H9 (cell line): Measurements from ENCODE around the gene R3HDM4. TPM values are rescaled to one million over a fixed set of nuclear protein-coding genes. Genes with fewer than 3 reads are reported as not detected.
"Not testable (repeated sequence)": the region's sequence is repeated elsewhere in the genome, so short reads cannot be mapped to it uniquely, and the experiment has no call there.

Source experiments
- DNase-seq: peaks from one replicate; pipeline ENCODE4 v3.0.0-alpha.2; 2017
- H2AFZ ChIP-seq: one replicate; pipeline ENCODE4 v1.6.1; 2013; ENCODE audit warnings: mild to moderate bottlenecking, low read length, control low read depth, moderate library complexity
- H2AK5ac ChIP-seq: 2 replicates; pipeline ENCODE4 v1.6.1; 2013; ENCODE audit warnings: low read length, control low read depth, mixed read lengths; ENCODE audit not compliant: insufficient read length
- H2BK120ac ChIP-seq: one replicate; pipeline ENCODE4 v1.6.1; 2013; ENCODE audit warnings: low read depth, mild to moderate bottlenecking, low read length, control low read depth, inconsistent platforms; ENCODE audit not compliant: poor library complexity, severe bottlenecking
- H2BK12ac ChIP-seq: 2 replicates; pipeline ENCODE4 v1.6.1; 2013; ENCODE audit warnings: low read length, control low read depth, mixed read lengths, low read depth; ENCODE audit not compliant: insufficient read length
- H2BK15ac ChIP-seq: 2 replicates; pipeline ENCODE4 v1.6.1; 2013; ENCODE audit warnings: low read depth, low read length, control low read depth
- H2BK20ac ChIP-seq: one replicate; pipeline ENCODE4 v1.6.1; 2013; ENCODE audit warnings: low read depth, mild to moderate bottlenecking, low read length, control low read depth, inconsistent platforms; ENCODE audit not compliant: poor library complexity, severe bottlenecking
- H2BK5ac ChIP-seq: 2 replicates; pipeline ENCODE4 v1.6.1; 2013; ENCODE audit warnings: low read length, control low read depth, mixed read lengths; ENCODE audit not compliant: insufficient read length
- H3K14ac ChIP-seq: 2 replicates; pipeline ENCODE4 v1.6.1; 2013; ENCODE audit warnings: low read length, control low read depth; ENCODE audit not compliant: insufficient read depth
- H3K18ac ChIP-seq: 2 replicates; pipeline ENCODE4 v1.6.1; 2013; ENCODE audit warnings: low read depth, mild to moderate bottlenecking, mixed read lengths, low read length, control low read depth; ENCODE audit not compliant: insufficient read length
- H3K23ac ChIP-seq: 2 replicates; pipeline ENCODE4 v1.6.1; 2013; ENCODE audit warnings: low read length, control low read depth, mixed read lengths, low read depth; ENCODE audit not compliant: insufficient read length
- H3K23me2 ChIP-seq: 2 replicates; pipeline ENCODE4 v1.6.1; 2013; ENCODE audit warnings: low read depth, mild to moderate bottlenecking, mixed read lengths, low read length, control low read depth; ENCODE audit not compliant: insufficient read length, poor library complexity, severe bottlenecking
- H3K27ac ChIP-seq: 2 replicates; pipeline ENCODE4 v1.5.1; 2013; ENCODE audit warnings: low read length, control low read depth, mixed read lengths, low read depth; ENCODE audit not compliant: insufficient read length
- H3K27me3 ChIP-seq: 2 replicates; pipeline ENCODE4 v1.6.1; 2013; ENCODE audit warnings: low read length, control low read depth, inconsistent platforms; ENCODE audit not compliant: insufficient read depth
- H3K4ac ChIP-seq: 2 replicates; pipeline ENCODE4 v1.6.1; 2013; ENCODE audit warnings: low read depth, mild to moderate bottlenecking, control low read depth, inconsistent platforms, low read length, moderate library complexity
- H3K4me1 ChIP-seq: 2 replicates; pipeline ENCODE4 v1.6.1; 2013; ENCODE audit warnings: low read length, control low read depth, inconsistent platforms; ENCODE audit not compliant: insufficient read depth
- H3K4me2 ChIP-seq: 2 replicates; pipeline ENCODE4 v1.6.1; 2013; ENCODE audit warnings: low read length, control low read depth, mixed read lengths; ENCODE audit not compliant: insufficient read length, insufficient read depth
- H3K56ac ChIP-seq: 2 replicates; pipeline ENCODE4 v1.6.1; 2013; ENCODE audit warnings: low read depth, mild to moderate bottlenecking, mixed read lengths, low read length, control low read depth; ENCODE audit not compliant: insufficient read length
- H3K79me1 ChIP-seq: 2 replicates; pipeline ENCODE4 v1.6.1; 2013; ENCODE audit warnings: low read depth, mild to moderate bottlenecking, moderate library complexity, low read length, control low read depth, inconsistent platforms; ENCODE audit not compliant: insufficient read depth, poor library complexity, severe bottlenecking
- H3K79me2 ChIP-seq: 2 replicates; pipeline ENCODE4 v1.6.1; 2013; ENCODE audit warnings: low read length, control low read depth, inconsistent platforms; ENCODE audit not compliant: insufficient read depth
- H3K9ac ChIP-seq: 2 replicates; pipeline ENCODE4 v1.6.1; 2013; ENCODE audit warnings: low read length, control low read depth, mixed read lengths; ENCODE audit not compliant: insufficient read length; ENCODE audit errors: extremely low read depth
- H3K9me3 ChIP-seq: one replicate; pipeline ENCODE4 v1.6.1; 2013; ENCODE audit warnings: low read depth, low read length, inconsistent platforms; ENCODE audit not compliant: control insufficient read depth
- H3T11ph ChIP-seq: one replicate; pipeline ENCODE4 v1.6.1; 2013; ENCODE audit warnings: mild to moderate bottlenecking, low read length, control low read depth, inconsistent platforms
- H4K20me1 ChIP-seq: one replicate; pipeline ENCODE4 v1.6.1; 2013; ENCODE audit not compliant: control insufficient read depth, insufficient read length, insufficient read depth
- H4K5ac ChIP-seq: 2 replicates; pipeline ENCODE4 v1.6.1; 2013; ENCODE audit warnings: low read depth, mild to moderate bottlenecking, mixed read lengths, low read length, control low read depth; ENCODE audit not compliant: insufficient read length
- H4K8ac ChIP-seq: replicated peaks from 2 replicates; pipeline ENCODE4 v1.6.1; 2013; ENCODE audit warnings: low read length, control low read depth, mixed read lengths, low read depth; ENCODE audit not compliant: insufficient read length
- H4K91ac ChIP-seq: 2 replicates; pipeline ENCODE4 v1.6.1; 2013; ENCODE audit warnings: low read depth, mild to moderate bottlenecking, moderate library complexity, mixed read lengths, low read length, control low read depth; ENCODE audit not compliant: insufficient read length
- H3K27ac Mint-ChIP-seq, 3 experiments: 2 replicates in 2 of 3; 3 replicates in 1 of 3; pipeline ENCODE4 v1.8.0; 2020 to 2021; ENCODE audit warnings: mixed read lengths in 3 of 3, mild to moderate bottlenecking in 1 of 3, moderate library complexity in 1 of 3
- H3K27me3 Mint-ChIP-seq: 2 replicates; pipeline ENCODE4 v1.8.0; 2021; ENCODE audit warnings: low read depth, mild to moderate bottlenecking, moderate library complexity, mixed read lengths
- H3K36me3 Mint-ChIP-seq, 3 experiments: 2 replicates in 2 of 3; 3 replicates in 1 of 3; pipeline ENCODE4 v1.8.0; 2020 to 2021; ENCODE audit warnings: low read depth in 3 of 3, mixed read lengths in 3 of 3; ENCODE audit not compliant: insufficient read depth in 1 of 3
- H3K4me1 Mint-ChIP-seq, 2 experiments: 2 replicates each; pipeline ENCODE4 v1.8.0; 2020; ENCODE audit warnings: mixed read lengths in 2 of 2
- H3K4me3 Mint-ChIP-seq, 2 experiments: 2 replicates in 1 of 2; 3 replicates in 1 of 2; pipeline ENCODE4 v1.8.0; 2020 to 2021; ENCODE audit warnings: mild to moderate bottlenecking in 2 of 2, mixed read lengths in 2 of 2, moderate library complexity in 1 of 2
- H3K9me3 Mint-ChIP-seq, 2 experiments: 2 replicates in 1 of 2; 3 replicates in 1 of 2; pipeline ENCODE4 v1.8.0; 2020; ENCODE audit warnings: mild to moderate bottlenecking in 2 of 2, mixed read lengths in 2 of 2, moderate library complexity in 1 of 2
- WGBS: extraction: QIAGEN DNeasy Blood & Tissue Kit; methylation state at CpG from one replicate; pipeline ENCODE4 v1.1.7; 2013; ENCODE audit warnings: missing lambda C conversion rate, low lambda C conversion rate, mixed read lengths; ENCODE audit not compliant: insufficient read length; ENCODE audit errors: extremely low coverage; 5-methylcytosine and 5-hydroxymethylcytosine counted together
- total RNA-seq: library from RNA; stranded (reverse); gene quantifications from 2 replicates; pipeline ENCODE4 v1.2.1, GENCODE V29; 2021
- TF ChIP-seq, protein P1 (sequence below): fragments of 200-600 bp; sonication (generic); conservative IDR thresholded peaks from 3 replicates; pipeline ENCODE4 v1.8.0; 2021; ENCODE audit warnings: antibody characterized with exemption, mild to moderate bottlenecking

Gene R3HDM4
- total RNA-seq, 1 experiment from 2014 or later = 66.4 TPM

DNA sequence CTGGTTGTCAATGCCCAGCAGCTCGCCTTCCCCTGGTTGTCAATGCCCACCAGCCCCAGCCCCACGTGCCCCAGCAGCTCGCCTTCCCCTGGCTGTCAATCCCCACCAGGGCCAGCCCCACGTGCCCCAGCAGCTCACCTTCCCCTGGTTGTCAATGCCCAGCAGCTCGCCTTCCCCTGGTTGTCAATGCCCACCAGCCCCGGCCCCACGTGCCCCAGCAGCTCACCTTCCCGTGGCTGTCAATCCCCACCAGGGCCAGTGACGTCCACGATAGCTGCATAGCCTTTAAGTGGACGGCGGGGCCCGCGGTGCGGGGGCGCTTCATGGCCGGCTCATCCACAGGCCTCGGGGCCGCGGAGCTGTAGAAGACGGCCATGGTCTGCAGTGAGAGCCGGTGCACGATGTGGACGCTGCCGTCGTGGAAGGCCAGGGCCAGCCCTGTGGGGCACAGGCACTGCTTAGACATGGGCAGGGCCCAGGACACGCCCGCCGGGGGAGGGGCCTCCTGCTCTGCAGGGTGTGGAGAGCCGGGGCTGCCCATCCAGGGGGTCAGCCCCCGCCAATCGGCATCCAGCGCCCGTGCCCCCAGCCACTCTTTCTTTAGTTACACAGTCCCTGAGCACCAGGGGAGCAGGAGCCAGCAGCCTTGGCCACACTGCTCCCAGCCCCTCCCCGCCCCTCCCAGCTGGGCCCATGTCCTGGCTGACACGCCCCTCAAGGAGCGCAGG is 33.1 kb downstream of the R3HDM4 start:
- Histone ChIP-seq H3K4me1 (no peaks in the 10 kb centered on the region), H3K23me2 (peaks cover 3% of the 10 kb centered on the region), H4K91ac (no peak overlapping the region), H3K56ac (no peak overlapping the region), H3K18ac (no peak overlapping the region), H3K27ac (no peak overlapping the region), H3K9ac (no peak overlapping the region), H3K4me2 (no peak overlapping the region), H2BK120ac (no peak overlapping the region), H3K79me1 (no peaks in the 10 kb centered on the region), H3K4ac (no peak overlapping the region), H3K14ac (no peak overlapping the region), H2BK20ac (no peak overlapping the region), H2AFZ (no peak overlapping the region), H2AK5ac (no peak overlapping the region), H3K27me3 (no peaks in the 10 kb centered on the region), H3K79me2 (no peaks in the 10 kb centered on the region), H3T11ph (no peak overlapping the region), H2BK5ac (no peak overlapping the region), H4K20me1 (no peaks in the 10 kb centered on the region), H2BK12ac (no peak overlapping the region), H4K5ac (no peak overlapping the region), H3K23ac (no peak overlapping the region), H2BK15ac (no peak overlapping the region), H4K8ac (no peak overlapping the region), H3K9me3 (no peaks in the 10 kb centered on the region)
- no peaks in the 10 kb centered on the region for H3K4me1 Mint-ChIP-seq
- no peak overlapping the region for H3K4me3 Mint-ChIP-seq
- H3K36me3 Mint-ChIP-seq = peaks cover 32 to 59% (median 42%) of the 10 kb centered on the region in 3 experiments
- H3K27ac Mint-ChIP-seq = no peak overlapping the region
- DNase-seq = no peak
- no CpG with 5 or more reads among the region's 37 CpGs for WGBS
- TF ChIP-seq, protein P1, sequence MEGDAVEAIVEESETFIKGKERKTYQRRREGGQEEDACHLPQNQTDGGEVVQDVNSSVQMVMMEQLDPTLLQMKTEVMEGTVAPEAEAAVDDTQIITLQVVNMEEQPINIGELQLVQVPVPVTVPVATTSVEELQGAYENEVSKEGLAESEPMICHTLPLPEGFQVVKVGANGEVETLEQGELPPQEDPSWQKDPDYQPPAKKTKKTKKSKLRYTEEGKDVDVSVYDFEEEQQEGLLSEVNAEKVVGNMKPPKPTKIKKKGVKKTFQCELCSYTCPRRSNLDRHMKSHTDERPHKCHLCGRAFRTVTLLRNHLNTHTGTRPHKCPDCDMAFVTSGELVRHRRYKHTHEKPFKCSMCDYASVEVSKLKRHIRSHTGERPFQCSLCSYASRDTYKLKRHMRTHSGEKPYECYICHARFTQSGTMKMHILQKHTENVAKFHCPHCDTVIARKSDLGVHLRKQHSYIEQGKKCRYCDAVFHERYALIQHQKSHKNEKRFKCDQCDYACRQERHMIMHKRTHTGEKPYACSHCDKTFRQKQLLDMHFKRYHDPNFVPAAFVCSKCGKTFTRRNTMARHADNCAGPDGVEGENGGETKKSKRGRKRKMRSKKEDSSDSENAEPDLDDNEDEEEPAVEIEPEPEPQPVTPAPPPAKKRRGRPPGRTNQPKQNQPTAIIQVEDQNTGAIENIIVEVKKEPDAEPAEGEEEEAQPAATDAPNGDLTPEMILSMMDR = no peak
- no peaks in the 10 kb centered on the region for H3K27me3 Mint-ChIP-seq
- H3K9me3 Mint-ChIP-seq = no peaks in the 10 kb centered on the region

DNA sequence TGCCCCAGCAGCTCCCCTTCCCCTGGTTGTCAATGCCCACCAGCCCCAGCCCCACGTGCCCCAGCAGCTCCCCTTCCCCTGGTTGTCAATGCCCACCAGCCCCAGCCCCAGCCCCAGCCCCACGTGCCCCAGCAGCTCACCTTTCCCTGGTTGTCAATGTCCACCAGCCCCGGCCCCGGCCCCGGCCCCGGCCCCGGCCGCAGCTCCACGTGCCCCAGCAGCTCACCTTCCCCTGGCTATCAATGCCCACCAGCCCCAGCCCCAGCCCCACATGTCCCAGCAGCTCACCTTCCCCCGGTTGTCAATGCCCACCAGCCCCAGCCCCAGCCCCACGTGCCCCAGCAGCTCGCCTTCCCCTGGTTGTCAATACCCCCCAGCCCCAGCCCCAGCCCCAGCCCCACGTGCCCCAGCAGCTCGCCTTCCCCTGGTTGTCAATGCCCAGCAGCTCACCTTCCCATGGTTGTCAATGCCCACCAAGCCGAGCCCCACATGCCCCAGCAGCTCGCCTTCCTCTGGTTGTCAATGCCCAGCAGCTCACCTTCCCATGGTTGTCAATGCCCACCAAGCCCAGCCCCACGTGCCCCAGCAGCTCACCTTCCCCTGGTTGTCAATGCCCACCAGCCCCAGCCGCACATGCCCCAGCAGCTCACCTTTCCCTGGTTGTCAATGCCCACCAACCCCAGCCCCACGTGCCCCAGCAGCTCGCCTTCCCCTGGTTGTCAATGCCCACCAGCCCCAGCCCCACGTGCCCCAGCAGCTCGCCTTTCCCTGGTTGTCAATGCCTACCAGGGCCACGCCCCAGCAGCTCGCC is 34.1 kb downstream of the R3HDM4 start:
- not testable (repeated sequence) for H4K8ac ChIP-seq, H2BK120ac ChIP-seq, H3K79me2 ChIP-seq, H2BK5ac ChIP-seq, H3K18ac ChIP-seq, H2BK12ac ChIP-seq, H3K27ac ChIP-seq, H3K23ac ChIP-seq, H4K91ac ChIP-seq, H3K27me3 ChIP-seq, H2BK15ac ChIP-seq, H4K20me1 ChIP-seq, H3K14ac ChIP-seq, H3K56ac ChIP-seq, H3K79me1 ChIP-seq, H3K9me3 Mint-ChIP-seq, H3K27ac Mint-ChIP-seq, H3K9me3 ChIP-seq, H3K27me3 Mint-ChIP-seq, H3K4me1 Mint-ChIP-seq, H3T11ph ChIP-seq, H2BK20ac ChIP-seq, H3K9ac ChIP-seq, H3K23me2 ChIP-seq, H2AK5ac ChIP-seq, H4K5ac ChIP-seq, DNase-seq, H3K4ac ChIP-seq, H3K4me2 ChIP-seq, H3K4me1 ChIP-seq, H2AFZ ChIP-seq
- WGBS = no CpG with 5 or more reads among the region's 24 CpGs
- peaks cover 32 to 59% (median 45%) of the 10 kb centered on the region in 3 experiments for H3K36me3 Mint-ChIP-seq
- peak overlapping the region in 1 of 2 experiments; percentile 10; a peak in 1 of 5 replicates for H3K4me3 Mint-ChIP-seq
